ENCODE data around the gene TCF25. TPM values are rescaled to one million over a fixed set of nuclear protein-coding genes. Genes with fewer than 3 reads are reported as not detected.

Gene TCF25
- total RNA-seq, 4 donors from 2014 or later: 132 to 197 (median 147) TPM

DNA sequence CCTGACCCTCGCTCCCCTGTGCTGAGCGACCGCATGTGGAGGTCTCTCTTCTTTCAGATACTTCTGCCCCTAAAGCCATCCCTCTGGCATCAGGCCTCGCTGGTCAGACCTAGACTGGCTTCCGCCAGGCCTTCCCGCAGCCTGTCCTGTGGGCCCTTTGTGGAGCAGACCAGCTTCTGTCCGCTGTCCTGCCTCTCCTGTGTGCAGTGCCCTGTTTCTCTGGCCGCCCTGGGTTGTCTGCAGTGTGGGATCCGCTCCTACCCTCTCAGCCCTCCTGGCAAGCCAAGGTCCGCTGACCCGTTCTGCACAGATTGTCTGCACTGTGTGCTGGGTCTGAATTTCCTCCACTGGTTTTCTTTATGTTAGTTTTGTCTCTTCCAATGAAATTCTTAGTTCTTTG, 23.8 kb downstream of the TCF25 start:
- no peak for TF ChIP-seq POLR2A (IDR thresholded peaks at IDR 0.05)
- no peak for TF ChIP-seq CTCF (IDR thresholded peaks at IDR 0.05)
- intact Hi-C loops (cut with DNase I; ENCODE audit: low total_unique reads): no loop called here
- H3K4me3 ChIP-seq (ENCODE audit: low read depth, poor library complexity, severe bottlenecking): no peak overlapping the region
- WGBS, 2 donors: 97% methylated on average over 11 of the region's 11 CpGs
- no peak for DNase-seq (ENCODE audit: low spot score in 2 of 2)

DNA sequence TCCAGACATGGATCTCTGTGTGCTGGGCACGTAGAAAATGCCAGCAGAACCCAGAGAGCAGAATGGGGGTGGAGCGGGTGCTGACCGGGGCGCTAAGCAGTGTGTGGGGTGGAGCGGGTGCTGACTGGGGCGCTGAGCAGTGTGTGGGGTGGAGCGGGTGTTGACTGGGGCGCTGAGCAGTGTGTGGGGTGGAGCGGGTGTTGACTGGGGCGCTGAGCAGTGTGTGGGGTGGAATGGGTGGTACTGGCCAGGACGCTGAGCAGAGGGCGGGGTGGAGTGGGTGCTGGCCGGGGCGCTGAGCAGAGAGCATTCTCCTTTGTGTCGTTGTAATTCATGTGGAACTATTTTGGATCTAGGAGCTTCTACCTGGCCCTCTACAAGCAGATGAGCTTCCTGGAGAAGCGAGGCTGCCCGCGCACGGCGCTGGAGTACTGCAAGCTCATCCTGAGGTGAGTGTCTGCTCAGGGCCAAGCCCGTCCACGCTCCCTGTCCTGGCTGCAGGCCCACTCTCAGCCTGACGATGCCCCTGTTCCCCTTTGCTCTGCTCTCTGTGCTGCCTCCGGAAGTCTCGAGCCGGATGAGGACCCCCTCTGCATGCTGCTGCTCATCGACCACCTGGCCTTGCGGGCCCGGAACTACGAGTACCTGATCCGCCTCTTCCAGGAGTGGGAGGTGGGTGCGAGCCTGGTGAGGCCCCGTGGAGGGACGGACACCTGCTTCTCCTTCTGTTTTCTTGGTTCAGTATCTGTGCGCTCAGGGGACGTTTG, 25.0 kb downstream of the TCF25 start:
- H3K4me3 ChIP-seq (ENCODE audit: low read depth, poor library complexity, severe bottlenecking): no peak overlapping the region
- intact Hi-C loops (cut with DNase I; ENCODE audit: low total_unique reads): no loop called here
- 82 to 89% methylated on average over 36 of the region's 36 CpGs for WGBS, 2 donors
- TF ChIP-seq CTCF (IDR thresholded peaks at IDR 0.05) (no peak), POLR2A (IDR thresholded peaks at IDR 0.05) (no peak)
- no peak for DNase-seq (ENCODE audit: low spot score in 2 of 2)

DNA sequence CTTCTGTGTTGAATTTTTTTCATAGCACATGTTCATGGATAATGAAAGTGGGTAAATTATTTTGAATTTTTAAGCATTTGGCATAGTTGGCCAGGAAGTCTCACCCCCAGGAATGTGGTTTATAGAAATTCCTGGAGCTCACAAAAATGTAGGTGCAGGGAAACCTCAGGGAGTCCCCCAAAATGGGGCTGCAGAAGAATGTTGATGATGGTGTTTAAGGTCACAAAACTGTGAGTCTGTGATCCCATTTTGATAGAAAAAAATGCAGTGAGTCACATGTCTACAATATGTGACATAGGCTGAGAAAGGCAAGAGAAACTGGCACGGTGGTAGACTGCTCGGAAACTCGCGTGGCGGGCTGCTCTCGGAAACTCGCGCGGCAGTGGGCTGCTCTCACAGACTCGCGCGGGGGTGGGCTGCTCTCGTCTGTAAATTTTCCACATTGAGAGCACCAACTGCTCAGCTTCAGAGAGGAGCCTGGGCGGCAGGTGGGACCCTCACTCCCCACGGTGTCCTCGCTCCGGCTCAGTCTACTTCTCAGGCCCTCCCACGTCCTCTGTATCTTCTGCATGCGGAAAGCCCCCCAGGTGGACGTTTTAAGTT, 26.6 kb downstream of the TCF25 start:
- no peak overlapping the region for H3K4me3 ChIP-seq (ENCODE audit: low read depth, poor library complexity, severe bottlenecking)
- no peak for DNase-seq (ENCODE audit: low spot score in 2 of 2)
- 89 to 95% methylated on average over 20 of the region's 20 CpGs for WGBS, 2 donors
- TF ChIP-seq POLR2A (IDR thresholded peaks at IDR 0.05): no peak
- TF ChIP-seq CTCF (IDR thresholded peaks at IDR 0.05): no peak
- intact Hi-C loops (cut with DNase I; ENCODE audit: low total_unique reads): no loop called here

- WGBS, 2 donors: 89 to 94% methylated on average over 17 of the region's 17 CpGs
- DNase-seq (ENCODE audit: low spot score in 2 of 2): no peak
- TF ChIP-seq POLR2A (IDR thresholded peaks at IDR 0.05) (no peak), CTCF (IDR thresholded peaks at IDR 0.05) (no peak)
- intact Hi-C loops (cut with DNase I; ENCODE audit: low total_unique reads): no loop called here
- H3K4me3 ChIP-seq (ENCODE audit: low read depth, poor library complexity, severe bottlenecking): no peak overlapping the region
Observed at GRCh38 chr16:89900885-89901284, 27.5 kb downstream of the TCF25 start.

- H3K4me3 ChIP-seq (ENCODE audit: low read depth, poor library complexity, severe bottlenecking): no peak overlapping the region
- 93 to 96% methylated on average over 7 to 11 of the region's 11 CpGs for WGBS, 2 donors
- DNase-seq (ENCODE audit: low spot score in 2 of 2): no peak
- intact Hi-C loops (cut with DNase I; ENCODE audit: low total_unique reads): no loop called here
- no peak for TF ChIP-seq POLR2A (IDR thresholded peaks at IDR 0.05)
Observed at GRCh38 chr16:89902980-89903379, 29.6 kb downstream of the TCF25 start.

- intact Hi-C loops (cut with DNase I; ENCODE audit: low total_unique reads): no loop called here
- no peak for TF ChIP-seq CTCF (IDR thresholded peaks at IDR 0.05)
- no peak for DNase-seq (ENCODE audit: low spot score in 2 of 2)
- H3K4me3 ChIP-seq (ENCODE audit: low read depth, poor library complexity, severe bottlenecking): no peak overlapping the region
- 90 to 92% methylated on average over 19 of the region's 19 CpGs for WGBS, 2 donors
Observed at GRCh38 chr16:89903908-89904515, 30.6 kb downstream of the TCF25 start.
